ENCODE measurements around the gene FHOD1.

The FHOD1 gene

DNA sequence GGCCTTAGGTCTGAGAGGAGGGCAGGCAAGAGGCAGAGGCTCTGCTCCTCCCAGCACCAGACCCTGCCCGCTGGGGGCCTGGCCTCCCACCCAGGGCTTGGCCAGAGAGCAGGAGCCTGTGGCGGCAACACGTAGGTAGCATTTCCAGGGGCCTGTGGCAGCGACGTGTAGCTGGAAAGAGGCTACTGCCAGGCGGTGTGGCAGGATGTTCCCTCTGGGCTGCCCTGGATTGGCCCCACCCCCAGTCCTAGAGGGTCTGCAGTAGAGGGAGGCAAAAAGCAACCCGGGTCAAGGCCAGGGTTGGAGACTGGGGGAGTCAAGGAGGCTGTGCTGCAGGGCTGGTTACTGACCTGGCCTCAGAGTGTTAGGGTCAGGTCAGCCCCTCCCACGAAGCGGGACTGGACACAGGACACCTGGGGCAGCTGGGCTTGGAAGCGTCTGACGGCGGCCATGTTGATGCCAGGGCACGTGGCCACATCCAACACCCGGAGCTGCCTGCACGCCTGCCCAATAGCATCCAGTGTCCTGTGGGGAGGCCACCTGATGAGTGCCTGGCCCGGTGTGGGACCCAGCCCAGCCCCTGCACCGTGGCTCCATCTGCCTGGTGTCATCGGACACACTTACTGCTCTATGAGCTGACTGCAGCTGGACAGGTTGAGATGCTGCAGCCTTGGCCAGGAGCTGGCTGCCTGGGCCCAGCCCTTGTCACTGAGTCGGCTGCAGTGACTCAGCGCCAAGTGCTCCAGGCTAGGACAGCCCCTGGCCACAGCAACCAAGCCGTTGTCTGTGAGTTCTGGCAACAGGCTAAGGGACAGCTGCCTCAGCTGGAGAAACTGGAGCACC, 39.8 kb downstream of the FHOD1 start:
- no peak for DNase-seq (ENCODE audit: low spot score)

GRCh38 chr16:67206838-67207248, 40.4 kb downstream of the FHOD1 start:
- DNase-seq (ENCODE audit: low spot score): no peak

DNA sequence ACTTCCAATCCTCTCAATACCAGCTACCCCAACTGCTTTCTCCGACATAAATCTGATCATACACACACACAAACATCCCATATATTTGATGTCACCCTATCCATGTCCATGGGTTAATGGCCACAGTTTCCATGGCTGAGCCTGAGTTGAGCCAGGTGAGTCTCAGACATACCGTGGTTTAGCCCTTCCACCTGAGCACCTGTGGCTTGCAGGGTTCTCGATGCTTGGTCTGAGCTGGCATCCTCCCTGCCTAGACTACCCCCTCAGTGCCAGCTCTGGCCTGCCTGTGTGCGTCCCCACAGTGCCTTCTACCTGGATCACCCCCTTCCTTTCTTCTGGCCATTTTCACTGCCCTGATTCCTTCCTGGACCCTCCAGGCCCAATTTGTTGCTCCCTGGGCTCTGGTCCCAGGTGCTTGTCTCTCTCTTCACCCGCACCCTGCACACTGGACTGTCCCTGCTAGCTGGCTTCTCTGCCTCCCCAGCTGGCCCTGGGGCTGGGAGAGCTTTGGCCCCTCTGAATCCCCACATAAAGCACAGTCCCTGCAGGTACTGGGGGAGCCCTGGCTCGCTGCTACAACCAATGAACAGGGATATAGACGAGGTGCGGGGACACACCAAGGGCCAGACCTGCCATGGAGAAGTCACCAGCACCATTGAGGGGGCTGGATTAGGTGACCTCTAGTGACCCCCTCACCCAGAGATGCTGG, 41.0 kb downstream of the FHOD1 start:
- DNase-seq (ENCODE audit: low spot score): no peak

- no peak for DNase-seq (ENCODE audit: low spot score)
Observed at GRCh38 chr16:67204076-67204475, 43.2 kb downstream of the FHOD1 start.

DNA sequence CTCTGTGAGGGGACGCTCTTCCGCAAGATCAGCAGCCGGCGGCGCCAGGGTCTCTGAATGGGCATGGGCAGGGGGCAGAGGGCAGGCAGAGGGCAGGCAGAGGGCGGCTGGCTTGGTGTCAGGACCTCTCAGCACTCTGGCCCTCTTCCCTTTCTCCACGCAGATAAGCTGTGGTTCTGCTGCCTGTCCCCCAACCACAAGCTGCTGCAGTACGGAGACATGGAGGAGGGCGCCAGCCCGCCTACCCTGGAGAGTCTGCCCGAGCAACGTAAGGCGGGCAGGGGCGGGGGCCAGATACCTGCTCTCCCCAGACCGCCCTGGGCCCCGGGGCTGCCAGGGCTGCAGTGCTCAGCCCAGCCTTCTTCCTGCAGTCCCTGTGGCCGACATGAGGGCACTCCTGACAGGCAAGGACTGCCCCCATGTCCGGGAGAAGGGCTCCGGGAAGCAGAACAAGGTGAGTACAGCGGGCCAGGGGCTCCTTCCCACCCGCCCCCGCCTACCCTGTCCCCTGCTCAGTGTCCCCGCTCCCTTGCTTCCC, 44.3 kb downstream of the FHOD1 start:
- DNase-seq (ENCODE audit: low spot score): no peak

DNA sequence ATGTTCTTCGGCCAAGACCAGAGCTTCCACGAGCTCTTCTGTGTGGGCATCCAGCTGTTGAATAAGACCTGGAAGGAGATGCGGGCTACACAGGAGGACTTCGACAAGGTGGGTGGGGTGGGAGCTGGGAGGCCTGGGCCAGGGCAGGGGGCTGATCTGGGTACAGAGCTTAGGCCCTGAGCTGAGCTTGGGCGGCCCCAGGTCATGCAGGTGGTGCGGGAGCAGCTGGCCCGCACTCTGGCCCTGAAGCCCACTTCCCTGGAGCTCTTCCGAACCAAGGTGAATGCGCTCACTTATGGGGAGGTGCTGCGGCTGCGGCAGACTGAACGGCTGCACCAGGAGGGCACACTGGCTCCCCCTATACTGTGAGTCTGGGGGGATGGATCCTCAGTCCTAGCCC, 44.9 kb downstream of the FHOD1 start:
- DNase-seq (ENCODE audit: low spot score): no peak

DNA sequence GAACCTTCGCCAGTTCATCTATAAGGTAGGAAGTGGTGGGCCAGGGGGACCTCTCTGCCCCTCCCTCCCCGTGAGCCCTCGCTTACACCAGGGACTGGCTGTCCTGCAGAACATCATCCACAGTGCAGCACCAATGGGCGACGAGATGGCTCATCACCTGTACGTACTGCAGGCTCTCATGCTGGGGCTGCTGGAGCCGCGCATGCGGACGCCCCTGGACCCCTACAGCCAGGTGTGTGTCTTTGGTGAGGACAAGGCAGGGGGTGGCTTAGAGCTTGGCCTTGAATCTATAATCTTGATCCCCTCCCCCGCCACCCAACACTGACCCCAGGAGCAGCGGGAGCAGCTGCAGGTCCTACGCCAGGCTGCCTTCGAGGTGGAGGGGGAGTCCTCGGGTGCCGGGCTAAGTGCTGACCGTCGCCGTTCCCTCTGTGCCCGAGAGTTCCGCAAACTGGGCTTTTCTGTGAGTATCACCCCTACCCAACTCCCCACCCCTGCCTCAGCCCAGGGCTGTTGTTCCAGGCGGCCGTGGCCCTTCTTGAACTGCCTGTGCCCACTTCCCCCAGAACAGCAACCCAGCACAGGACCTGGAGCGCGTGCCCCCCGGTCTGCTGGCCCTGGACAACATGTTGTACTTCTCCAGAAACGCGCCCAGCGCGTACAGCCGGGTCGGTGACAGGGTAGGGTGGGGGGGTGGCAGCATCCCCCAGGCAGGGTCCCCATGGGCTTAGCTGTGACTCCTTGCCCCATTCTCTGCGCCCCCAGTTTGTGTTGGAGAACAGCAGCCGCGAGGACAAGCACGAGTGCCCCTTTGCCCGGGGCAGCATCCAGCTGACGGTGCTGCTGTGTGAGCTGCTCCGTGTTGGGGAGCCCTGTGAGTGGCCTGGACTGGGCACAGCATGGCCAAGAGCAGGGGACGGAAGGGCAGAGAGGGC, 45.6 kb downstream of the FHOD1 start:
- no peak for DNase-seq (ENCODE audit: low spot score)

DNA sequence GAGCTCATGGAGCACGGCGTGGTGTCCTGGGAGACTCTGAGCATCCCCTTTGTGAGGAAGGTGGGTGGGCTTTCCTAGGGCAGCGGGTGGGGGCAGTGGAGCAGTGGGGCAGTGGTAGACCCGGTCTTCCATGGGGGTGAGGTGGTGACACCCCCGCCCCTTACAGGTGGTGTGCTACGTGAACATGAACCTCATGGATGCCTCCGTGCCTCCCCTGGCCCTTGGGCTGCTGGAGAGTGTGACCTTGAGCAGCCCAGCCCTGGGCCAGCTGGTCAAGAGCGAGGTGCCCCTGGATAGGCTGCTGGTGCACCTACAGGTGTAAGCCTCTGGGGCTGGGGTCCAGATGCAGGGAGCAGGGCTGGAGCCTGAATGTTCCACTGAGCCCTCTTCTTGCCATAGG, 46.8 kb downstream of the FHOD1 start:
- DNase-seq (ENCODE audit: low spot score): no peak

DNA sequence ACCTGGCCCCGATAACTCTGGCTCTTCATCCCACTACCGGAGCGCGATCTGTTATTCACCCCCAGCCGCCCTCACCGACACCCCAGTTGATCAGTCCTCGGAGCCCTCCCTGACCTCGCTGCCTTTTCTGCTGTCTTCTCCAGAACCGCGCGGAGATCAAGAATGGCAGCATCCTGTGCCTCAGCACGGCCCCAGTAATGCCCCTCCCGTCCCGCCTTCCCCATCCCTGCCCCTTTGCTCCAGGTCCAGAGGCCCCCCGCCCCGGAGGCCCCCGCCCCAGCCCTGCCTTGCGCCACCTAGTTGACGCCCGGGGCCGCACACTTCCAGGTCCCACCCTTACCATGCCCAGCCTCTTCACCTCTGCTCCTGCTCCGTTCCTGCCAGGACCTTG, 47.5 kb downstream of the FHOD1 start:
- DNase-seq (ENCODE audit: low spot score): no peak

DNA sequence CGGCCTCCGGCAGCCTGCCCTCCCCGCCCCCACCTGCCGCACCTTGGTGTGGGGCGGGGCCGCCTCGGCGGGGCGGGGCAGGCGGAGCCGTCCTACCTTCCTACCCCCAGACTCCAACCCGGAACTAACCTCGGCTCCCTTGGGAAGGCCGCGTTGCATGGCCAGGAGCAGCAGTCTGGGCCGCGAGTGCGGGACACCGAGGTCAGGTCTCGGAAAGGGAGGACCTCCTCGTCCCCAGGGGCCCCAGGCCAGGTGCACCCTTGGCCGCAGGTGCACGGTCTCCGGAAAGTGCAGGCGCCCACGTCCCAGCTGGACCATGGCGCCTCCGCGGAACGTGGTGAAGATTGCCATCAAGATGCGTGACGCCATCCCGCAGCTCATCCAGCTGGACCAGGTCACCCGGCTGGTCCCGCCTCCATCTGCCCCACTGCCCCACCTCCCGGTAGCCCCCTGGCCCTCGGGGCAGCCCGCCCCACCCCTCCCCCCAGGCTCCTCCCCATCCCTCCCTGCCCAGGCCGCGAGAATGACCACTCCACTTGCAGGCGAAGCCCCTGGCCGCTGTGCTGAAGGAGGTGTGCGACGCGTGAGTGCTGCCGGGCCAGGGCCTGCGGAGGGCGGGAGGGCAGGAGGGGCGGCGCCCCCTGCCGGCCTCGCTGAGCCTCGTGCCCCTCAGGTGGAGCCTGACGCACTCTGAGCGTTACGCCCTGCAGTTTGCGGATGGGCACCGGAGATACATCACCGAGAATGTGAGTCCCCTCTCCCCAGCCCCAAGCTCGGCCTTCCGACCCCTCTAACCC, 48.1 kb downstream of the FHOD1 start, which contains the start of gene ELMO3:
Gene ELMO3 (plus strand): TSS at position 121 of the 797 bp plus-strand sequence. CDS start 196 bp downstream, at position 317.
- DNase-seq (ENCODE audit: low spot score): no peak

- DNase-seq (ENCODE audit: low spot score): peak; percentile 79
Observed at GRCh38 chr16:67198238-67198734, 49.0 kb downstream of the FHOD1 start.

DNA sequence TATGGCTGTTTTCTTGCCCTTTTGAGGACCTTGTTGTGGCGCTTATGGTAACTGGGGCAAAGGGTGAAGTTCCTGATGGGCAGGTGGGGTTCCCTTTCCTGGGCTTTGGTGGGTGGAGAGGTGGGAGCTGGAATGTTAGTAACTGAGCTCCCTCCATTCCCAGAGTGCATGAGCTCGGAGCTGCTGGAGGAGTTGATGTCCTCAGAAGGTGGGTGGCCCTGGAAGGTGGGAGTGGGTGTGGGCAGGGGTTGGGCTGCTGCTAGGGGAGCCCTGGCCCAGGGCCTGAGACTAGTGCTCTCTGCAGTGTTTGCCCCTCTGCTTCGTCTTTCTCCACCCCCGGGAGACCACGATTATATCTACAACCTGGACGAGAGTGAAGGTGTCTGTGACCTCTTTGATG, 49.6 kb downstream of the FHOD1 start:
- no peak for DNase-seq (ENCODE audit: low spot score)

DNA sequence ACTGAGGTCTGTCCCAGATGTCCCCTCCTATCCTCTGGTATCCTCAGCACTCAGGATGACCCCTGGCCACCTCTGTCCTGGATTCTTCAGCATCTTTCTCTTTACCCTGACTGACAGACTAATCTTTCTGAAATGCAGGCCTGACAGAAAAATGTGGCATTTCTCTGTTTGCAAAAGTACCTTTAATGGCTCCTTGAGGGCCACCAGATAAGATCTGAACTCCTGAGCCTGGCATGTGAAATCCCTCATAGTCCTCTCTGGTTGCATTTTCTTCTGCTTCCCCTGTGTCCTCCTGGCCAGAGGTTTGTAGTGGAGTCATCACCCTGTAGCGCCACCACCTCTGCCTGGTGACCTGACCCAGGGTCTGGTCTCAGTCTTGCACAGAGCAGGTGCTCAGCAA, 50.4 kb downstream of the FHOD1 start:
- no peak for DNase-seq (ENCODE audit: low spot score)

DNA sequence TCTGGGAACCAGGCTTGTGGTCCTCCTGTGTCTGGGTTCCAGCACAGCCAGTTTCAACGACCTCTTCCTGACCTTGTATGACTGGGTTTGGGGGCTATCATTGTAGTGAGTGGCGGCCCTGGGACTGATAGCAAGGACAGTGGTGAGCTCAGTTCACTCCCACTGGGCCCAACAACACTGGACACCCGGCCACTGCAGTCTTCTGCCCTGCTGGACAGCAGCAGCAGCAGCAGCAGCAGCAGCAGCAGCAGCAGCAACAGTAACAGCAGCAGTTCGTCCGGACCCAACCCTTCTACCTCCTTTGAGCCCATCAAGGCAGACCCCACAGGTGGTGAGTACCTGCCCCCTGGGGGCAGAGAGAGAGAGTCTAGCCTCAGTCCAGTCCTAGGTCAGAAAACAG, 51.6 kb downstream of the FHOD1 start:
- DNase-seq (ENCODE audit: low spot score): no peak

DNA sequence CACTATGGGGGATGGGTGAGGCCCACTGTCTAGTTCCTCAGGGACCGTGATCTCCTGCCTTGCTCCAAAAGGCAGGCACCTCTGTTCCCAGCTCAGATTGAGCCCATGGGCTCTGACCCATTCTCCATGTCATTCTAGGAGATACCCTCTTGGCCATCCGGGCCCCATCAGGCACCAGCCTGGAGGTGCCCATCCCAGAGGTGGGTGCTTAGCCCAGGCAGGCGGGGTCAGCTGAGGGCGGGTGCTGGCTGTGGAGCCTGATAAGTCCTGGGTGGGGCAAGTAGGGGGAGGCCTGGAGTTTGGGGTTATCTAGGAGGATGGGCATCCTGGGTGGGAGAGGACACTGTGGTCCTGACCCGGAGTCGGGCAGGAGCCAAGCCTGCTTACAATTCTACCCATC, 53.0 kb downstream of the FHOD1 start:
- no peak for DNase-seq (ENCODE audit: low spot score)

DNA sequence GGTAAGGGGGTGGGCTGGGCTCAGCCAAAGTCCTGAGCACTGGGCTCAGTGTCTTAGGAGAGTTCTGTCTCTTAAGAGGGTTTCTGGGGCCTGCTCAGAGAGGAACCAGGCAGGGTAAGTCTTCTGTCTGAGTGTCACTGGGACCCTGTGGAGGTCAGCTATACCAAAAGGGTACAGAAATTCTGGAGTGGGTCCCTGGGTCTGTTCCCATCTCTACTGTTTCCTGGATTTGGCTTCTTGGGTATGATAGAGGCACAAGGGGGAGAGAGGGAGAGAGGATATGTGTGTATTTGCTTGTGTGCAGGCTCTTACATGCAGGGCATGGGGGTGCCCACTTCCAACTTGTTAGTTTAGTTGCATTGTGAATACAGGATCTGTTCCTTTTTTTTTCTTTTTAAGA, 53.7 kb downstream of the FHOD1 start:
- DNase-seq (ENCODE audit: low spot score): no peak

DNA sequence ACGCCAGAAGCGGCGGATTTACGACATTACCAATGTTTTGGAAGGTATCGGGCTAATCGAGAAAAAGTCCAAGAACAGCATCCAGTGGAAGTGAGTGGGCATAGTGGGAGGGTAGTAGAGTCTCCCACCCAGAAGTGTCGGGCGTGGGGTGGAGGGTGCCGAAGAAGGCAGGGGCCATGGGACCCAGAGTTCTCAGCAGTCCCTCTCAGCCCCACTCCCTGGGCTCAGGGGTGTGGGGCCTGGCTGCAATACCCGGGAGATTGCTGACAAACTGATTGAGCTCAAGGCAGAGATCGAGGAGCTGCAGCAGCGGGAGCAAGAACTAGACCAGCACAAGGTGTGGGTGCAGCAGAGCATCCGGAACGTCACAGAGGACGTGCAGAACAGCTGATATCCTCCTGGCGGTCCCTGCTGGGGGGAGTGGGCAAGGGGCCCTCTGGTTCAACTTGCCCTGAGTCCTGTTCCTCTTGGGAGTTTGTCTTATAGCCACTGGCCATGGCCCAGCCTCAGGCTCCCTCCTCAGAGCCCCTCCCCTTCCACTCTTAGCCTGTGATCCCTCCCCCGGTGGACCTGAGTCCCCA, 54.4 kb downstream of the FHOD1 start:
- no peak for DNase-seq (ENCODE audit: low spot score)

DNA sequence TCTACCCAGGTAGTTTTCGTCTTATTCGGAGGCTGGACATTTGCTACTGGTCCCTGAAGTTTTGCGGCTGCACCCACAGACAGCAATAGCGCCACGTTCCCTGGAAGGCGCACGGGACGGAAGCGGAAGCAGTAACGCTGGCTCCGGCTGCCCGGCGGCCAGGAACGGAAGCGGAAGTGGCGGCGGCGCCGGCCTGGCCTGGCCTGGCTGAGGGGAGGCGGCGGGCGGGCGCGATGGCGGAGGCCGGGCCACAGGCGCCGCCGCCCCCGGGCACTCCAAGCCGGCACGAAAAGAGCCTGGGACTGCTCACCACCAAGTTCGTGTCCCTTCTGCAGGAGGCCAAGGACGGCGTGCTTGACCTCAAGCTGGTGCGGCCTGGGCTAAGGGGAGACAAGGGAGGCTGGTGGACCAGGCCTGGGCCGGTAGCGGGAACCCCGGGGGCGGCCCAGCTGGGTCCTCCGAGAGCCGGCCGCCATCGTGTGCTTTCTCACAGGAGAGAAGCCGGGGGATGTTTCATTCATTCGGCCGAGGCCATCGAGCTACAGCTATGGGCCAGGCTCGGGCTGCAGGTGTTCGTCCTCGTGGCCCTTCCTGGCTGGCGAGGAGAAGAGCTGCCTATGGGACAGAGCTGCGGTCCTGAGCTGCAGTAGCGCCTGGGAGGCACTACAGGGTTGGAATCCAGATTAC, 55.1 kb downstream of the FHOD1 start, which contains the start of gene E2F4:
Gene E2F4 (plus strand): TSS at position 161 of the 687 bp plus-strand sequence. CDS start 73 bp downstream, at position 234.
- DNase-seq (ENCODE audit: low spot score): peak; percentile 95

- no peak for DNase-seq (ENCODE audit: low spot score)
Observed at GRCh38 chr16:67191411-67191994, 55.8 kb downstream of the FHOD1 start.

Measured in D341Med (cell line).